GM12872 (cell line): ENCODE results near the gene TXNRD2.

ENCODE experiments used
- CTCF ChIP-seq: IDR thresholded peaks from 3 replicates; pipeline ENCODE4 v1.5.1; 2011; ENCODE audit warnings: low read depth, mild to moderate bottlenecking, low read length, moderate library complexity; ENCODE audit not compliant: insufficient read depth

Gene TXNRD2

GRCh38 chr22:19853058-19853878 is 88.3 kb downstream of the TXNRD2 start:
- no peak for TF ChIP-seq CTCF

GRCh38 chr22:19852177-19852781 is 89.3 kb downstream of the TXNRD2 start:
- TF ChIP-seq CTCF, result no peak

- no peak for TF ChIP-seq CTCF
Observed at GRCh38 chr22:19851291-19852176, 90.1 kb downstream of the TXNRD2 start.

GRCh38 chr22:19850763-19851109 is 90.9 kb downstream of the TXNRD2 start:
- TF ChIP-seq CTCF, result no peak

- TF ChIP-seq CTCF, result no peak
Observed at GRCh38 chr22:19849835-19850762, 91.5 kb downstream of the TXNRD2 start.

GRCh38 chr22:19848298-19849224 is 93.1 kb downstream of the TXNRD2 start:
- no peak for TF ChIP-seq CTCF
